RKO (cell line): ENCODE measurements around the gene PCGF5.
A peak's percentile ranks its signal among the peaks of the same experiment; 100 is the strongest.

Experiments
- DNase-seq: peaks from one replicate; pipeline ENCODE4 v3.0.0-alpha.2; 2016; ENCODE audit warnings: low spot score

PCGF5 gene

GRCh38 chr10:91328320-91328984 is 108.0 kb downstream of the PCGF5 start:
- DNase-seq, result peak; percentile 19
